Measurements from ENCODE around the gene BLVRA.
A peak's percentile ranks its signal among the peaks of the same experiment; 100 is the strongest.

The BLVRA gene

GRCh38 chr7:43735802-43736603, 22.5 kb upstream of the BLVRA start:
- no peaks in the 10 kb centered on the region for H3K9me3 ChIP-seq (ENCODE audit: control insufficient read depth, low read length)
- no peak overlapping the region for H3K27ac ChIP-seq
- H2AFZ ChIP-seq = peak overlapping the region; percentile 38
- no peak overlapping the region for H3K9ac ChIP-seq
- no peak overlapping the region for H3K4me2 ChIP-seq (ENCODE audit: low read length)
- H3K4me1 ChIP-seq = no peaks in the 10 kb centered on the region
- no peak overlapping the region for H3K4me3 ChIP-seq (ENCODE audit: low read depth, low read length)
- TF ChIP-seq CTCF (IDR thresholded peaks at IDR 0.05) = no peak
- H3K36me3 ChIP-seq (ENCODE audit: control insufficient read depth, insufficient read depth, low read length) = no peaks in the 10 kb centered on the region
- no peaks in the 10 kb centered on the region for H3K27me3 ChIP-seq (ENCODE audit: control insufficient read depth, insufficient read depth, low read length)
- H3K79me2 ChIP-seq = no peaks in the 10 kb centered on the region

- Histone ChIP-seq H3K79me2 (no peaks in the 10 kb centered on the region), H3K27ac (no peak overlapping the region), H3K36me3 (ENCODE audit: control insufficient read depth, insufficient read depth, low read length) (no peaks in the 10 kb centered on the region), H3K4me3 (ENCODE audit: low read depth, low read length) (no peak overlapping the region), H3K9ac (no peak overlapping the region), H3K9me3 (ENCODE audit: control insufficient read depth, low read length) (no peaks in the 10 kb centered on the region), H2AFZ (no peak overlapping the region), H3K27me3 (ENCODE audit: control insufficient read depth, insufficient read depth, low read length) (no peaks in the 10 kb centered on the region), H3K4me1 (no peaks in the 10 kb centered on the region), H3K4me2 (ENCODE audit: low read length) (no peak overlapping the region)
- TF ChIP-seq CTCF (IDR thresholded peaks at IDR 0.05) = no peak
Observed at GRCh38 chr7:43737467-43738127, 20.9 kb upstream of the BLVRA start.

- Histone ChIP-seq H3K27ac (no peak overlapping the region), H3K4me2 (ENCODE audit: low read length) (no peak overlapping the region), H3K79me2 (no peaks in the 10 kb centered on the region), H3K36me3 (ENCODE audit: control insufficient read depth, insufficient read depth, low read length) (no peaks in the 10 kb centered on the region), H3K4me3 (ENCODE audit: low read depth, low read length) (no peak overlapping the region), H3K9me3 (ENCODE audit: control insufficient read depth, low read length) (no peaks in the 10 kb centered on the region), H3K27me3 (ENCODE audit: control insufficient read depth, insufficient read depth, low read length) (no peaks in the 10 kb centered on the region), H3K4me1 (no peaks in the 10 kb centered on the region), H3K9ac (no peak overlapping the region), H2AFZ (no peak overlapping the region)
- TF ChIP-seq CTCF (IDR thresholded peaks at IDR 0.05) = no peak
Observed at GRCh38 chr7:43742692-43743091, 15.8 kb upstream of the BLVRA start.

- H3K9ac ChIP-seq = no peak overlapping the region
- H3K36me3 ChIP-seq (ENCODE audit: control insufficient read depth, insufficient read depth, low read length) = no peaks in the 10 kb centered on the region
- H2AFZ ChIP-seq = no peak overlapping the region
- no peak overlapping the region for H3K4me2 ChIP-seq (ENCODE audit: low read length)
- H3K27ac ChIP-seq = no peak overlapping the region
- H3K9me3 ChIP-seq (ENCODE audit: control insufficient read depth, low read length) = no peaks in the 10 kb centered on the region
- no peaks in the 10 kb centered on the region for H3K27me3 ChIP-seq (ENCODE audit: control insufficient read depth, insufficient read depth, low read length)
- H3K79me2 ChIP-seq = no peaks in the 10 kb centered on the region
- no peaks in the 10 kb centered on the region for H3K4me1 ChIP-seq
- no peak overlapping the region for H3K4me3 ChIP-seq (ENCODE audit: low read depth, low read length)
- TF ChIP-seq CTCF (IDR thresholded peaks at IDR 0.05) = no peak
Observed at GRCh38 chr7:43747328-43748105, 11.0 kb upstream of the BLVRA start.
